Activated T-helper 1 cell treated with anti-CD3 and anti-CD28 coated beads, Interleukin-12 subunit alpha, Interleukin-12 subunit beta, Interleukin-2, Interleukin-4 antibody, amounts not matched to agents 30 ng/mL and 10 ng/mL and 1 ng/mL, durations not matched to agents 14 hours and 24 hours and 36 hours (primary cell): ENCODE measurements around the gene LEMD2. TPM values are rescaled to one million over a fixed set of nuclear protein-coding genes. Genes with fewer than 3 reads are reported as not detected.
A peak's percentile ranks its signal among the peaks of the same experiment; 100 is the strongest.

Experiments used
- DNase-seq: peaks from one replicate; pipeline ENCODE4 v3.0.0; 2021; ENCODE audit warnings: low spot score
- H3K27ac Mint-ChIP-seq: one replicate; pipeline ENCODE4 v1.8.0; 2021; ENCODE audit warnings: mild to moderate bottlenecking, mixed read lengths
- H3K27me3 Mint-ChIP-seq: one replicate; pipeline ENCODE4 v1.8.0; 2022; ENCODE audit warnings: mild to moderate bottlenecking, moderate library complexity, mixed read lengths; ENCODE audit not compliant: insufficient read depth
- H3K36me3 Mint-ChIP-seq: one replicate; pipeline ENCODE4 v1.8.0; 2021; ENCODE audit warnings: low read depth, mixed read lengths
- H3K4me1 Mint-ChIP-seq: one replicate; pipeline ENCODE4 v1.8.0; 2021; ENCODE audit warnings: low read depth, mixed read lengths
- H3K4me3 Mint-ChIP-seq: one replicate; pipeline ENCODE4 v1.8.0; 2021; ENCODE audit warnings: mild to moderate bottlenecking, moderate library complexity, mixed read lengths
- H3K9me3 Mint-ChIP-seq: one replicate; pipeline ENCODE4 v1.8.0; 2021; ENCODE audit warnings: mixed read lengths
- intact Hi-C: fragments of 100-400 bp; cut with micrococcal nuclease; formaldehyde crosslinking; loops from one replicate; pipeline ENCODE4 v1.15.1; 2024
- total RNA-seq: library from RNA; stranded (reverse); gene quantifications from 2 replicates; pipeline ENCODE4 v1.2.3, GENCODE V29; 2022

LEMD2 gene
- total RNA-seq, 1 donor from 2014 or later = 63.6 TPM

DNA sequence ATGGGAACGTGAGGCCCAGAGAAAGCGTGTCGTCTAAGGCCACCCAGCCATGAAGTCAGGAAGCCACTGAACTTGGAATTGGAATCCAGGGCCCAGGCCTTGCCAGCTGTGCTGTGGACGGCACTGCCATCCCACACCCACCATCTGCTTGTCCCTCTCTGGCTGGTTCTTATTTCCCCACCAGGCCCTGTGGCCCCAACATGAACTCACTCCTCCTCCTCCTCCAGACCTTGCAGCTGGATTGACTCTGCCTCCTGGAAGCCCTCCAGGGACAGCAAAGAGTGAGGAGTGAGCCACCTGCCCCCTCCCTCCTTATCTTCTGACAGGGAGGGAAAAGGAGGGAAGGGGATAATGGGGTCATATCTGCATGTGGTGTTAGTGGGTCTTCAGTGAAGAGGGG is 26.2 kb downstream of the LEMD2 start:
- Mint-ChIP-seq H3K36me3 (no peaks in the 10 kb centered on the region), H3K27ac (no peak overlapping the region), H3K9me3 (no peaks in the 10 kb centered on the region), H3K27me3 (peaks cover 7% of the 10 kb centered on the region), H3K4me3 (no peak overlapping the region), H3K4me1 (no peaks in the 10 kb centered on the region)
- intact Hi-C loops = loop anchor here (1.0 to 5.0 kb wide), 2 partner anchors 51 to 175 kb away; partner anchors contain the start of gene UQCC2
- DNase-seq = no peak

DNA sequence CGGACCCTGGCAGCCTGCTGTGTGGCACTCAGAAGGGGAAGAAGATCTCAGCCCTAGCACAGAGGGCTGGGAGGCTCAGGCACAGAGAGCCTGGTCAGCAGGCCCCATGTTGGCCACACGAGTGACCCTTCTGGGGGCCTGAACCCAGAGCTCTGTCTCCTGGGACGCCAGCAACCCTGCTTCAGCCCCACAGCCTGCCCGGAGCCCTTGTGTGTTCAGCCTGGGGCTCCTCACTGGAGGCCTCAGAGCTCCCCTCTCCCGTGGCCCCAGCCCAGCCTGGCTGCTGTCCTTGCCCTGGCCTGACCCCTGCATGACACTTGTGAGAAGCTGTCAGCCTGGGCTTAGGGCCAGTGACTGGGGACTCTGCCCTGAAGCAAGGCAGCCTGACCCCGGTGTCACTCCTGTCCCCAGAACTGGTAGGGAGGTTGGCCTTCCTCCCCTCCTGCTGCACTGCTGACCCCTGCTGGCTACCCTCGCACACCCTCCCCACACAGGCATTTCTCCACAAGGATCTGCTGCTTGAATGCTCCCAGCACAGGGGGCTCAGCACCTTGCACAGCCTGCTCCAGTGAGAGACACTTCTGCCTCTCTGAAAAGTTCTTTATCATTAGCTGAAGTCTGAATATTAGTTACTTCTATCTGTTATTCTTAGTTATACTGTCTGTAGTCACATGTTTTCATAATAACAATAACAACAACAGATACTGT is 26.9 kb downstream of the LEMD2 start:
- intact Hi-C loops = loop anchor here (1.0 to 5.0 kb wide), 2 partner anchors 51 to 175 kb away; partner anchors contain the start of gene UQCC2
- peak; percentile 31 for DNase-seq
- Mint-ChIP-seq H3K27me3 (peaks cover 2% of the 10 kb centered on the region), H3K4me3 (no peak overlapping the region), H3K9me3 (no peaks in the 10 kb centered on the region), H3K4me1 (no peaks in the 10 kb centered on the region), H3K27ac (no peak overlapping the region), H3K36me3 (no peaks in the 10 kb centered on the region)

DNA sequence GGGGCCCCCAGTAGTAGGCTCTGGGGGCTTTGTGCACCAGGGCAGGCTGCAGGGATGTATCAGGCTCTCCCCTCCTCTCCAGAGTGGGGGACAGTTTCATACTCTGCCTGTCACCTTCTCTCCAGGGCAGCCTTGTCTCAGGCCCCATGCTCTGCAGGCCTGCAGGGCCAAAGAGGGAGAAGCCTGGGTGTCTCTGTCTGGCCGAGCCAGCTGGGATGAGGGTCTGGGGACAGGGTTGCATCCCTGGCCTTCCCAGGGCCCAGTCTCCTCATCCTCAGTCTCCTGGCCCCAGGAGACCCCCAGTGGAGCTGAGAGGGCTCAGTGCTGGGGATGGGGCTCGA is 27.4 kb downstream of the LEMD2 start:
- Mint-ChIP-seq H3K9me3 (no peaks in the 10 kb centered on the region), H3K4me1 (no peaks in the 10 kb centered on the region), H3K36me3 (no peaks in the 10 kb centered on the region), H3K27me3 (peaks cover 2% of the 10 kb centered on the region), H3K27ac (no peak overlapping the region), H3K4me3 (no peak overlapping the region)
- intact Hi-C loops = loop anchor here (5.0 kb wide), 1 partner anchor 174 kb away; no protein-coding TSS in a partner anchor
- DNase-seq = no peak

GRCh38 chr6:33759887-33760629 is 28.9 kb downstream of the LEMD2 start:
- H3K27me3 Mint-ChIP-seq = peaks cover 1% of the 10 kb centered on the region
- DNase-seq = no peak
- no peaks in the 10 kb centered on the region for H3K4me1 Mint-ChIP-seq
- no peaks in the 10 kb centered on the region for H3K9me3 Mint-ChIP-seq
- intact Hi-C loops = loop anchor here (5.0 kb wide), 1 partner anchor 173 kb away; no protein-coding TSS in a partner anchor
- no peak overlapping the region for H3K4me3 Mint-ChIP-seq
- no peaks in the 10 kb centered on the region for H3K36me3 Mint-ChIP-seq
- H3K27ac Mint-ChIP-seq = no peak overlapping the region

- Mint-ChIP-seq H3K4me1 (no peaks in the 10 kb centered on the region), H3K9me3 (no peaks in the 10 kb centered on the region), H3K27ac (no peak overlapping the region), H3K4me3 (no peak overlapping the region), H3K36me3 (no peaks in the 10 kb centered on the region), H3K27me3 (peaks cover 1% of the 10 kb centered on the region)
- intact Hi-C loops = no loop called here
- DNase-seq = no peak
Measured at GRCh38 chr6:33758815-33759216, 30.1 kb downstream of the LEMD2 start.

DNA sequence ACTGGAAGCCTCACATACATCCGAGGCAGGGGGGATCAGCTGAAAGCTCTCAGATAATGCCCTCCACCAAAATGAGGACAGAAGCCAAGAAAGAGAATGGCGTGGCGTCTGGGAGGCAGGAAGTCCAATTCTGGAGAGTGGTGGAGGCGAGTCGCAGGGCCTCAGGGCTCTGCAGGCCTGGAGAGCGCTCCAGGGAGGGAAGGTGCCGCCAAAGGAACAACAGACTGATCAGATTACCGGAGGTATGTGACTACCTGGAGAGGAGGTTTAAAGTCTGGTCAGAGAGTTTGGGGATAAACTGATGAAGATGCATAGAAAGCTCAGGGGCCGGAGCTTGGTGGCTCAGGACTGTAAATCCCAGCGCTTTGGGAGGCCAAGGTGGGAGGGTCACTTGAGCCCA is 31.0 kb downstream of the LEMD2 start:
- no peaks in the 10 kb centered on the region for H3K4me1 Mint-ChIP-seq
- H3K4me3 Mint-ChIP-seq = no peak overlapping the region
- DNase-seq = no peak
- intact Hi-C loops = no loop called here
- no peak overlapping the region for H3K27ac Mint-ChIP-seq
- no peaks in the 10 kb centered on the region for H3K36me3 Mint-ChIP-seq
- peaks cover 1% of the 10 kb centered on the region for H3K27me3 Mint-ChIP-seq
- no peaks in the 10 kb centered on the region for H3K9me3 Mint-ChIP-seq

DNA sequence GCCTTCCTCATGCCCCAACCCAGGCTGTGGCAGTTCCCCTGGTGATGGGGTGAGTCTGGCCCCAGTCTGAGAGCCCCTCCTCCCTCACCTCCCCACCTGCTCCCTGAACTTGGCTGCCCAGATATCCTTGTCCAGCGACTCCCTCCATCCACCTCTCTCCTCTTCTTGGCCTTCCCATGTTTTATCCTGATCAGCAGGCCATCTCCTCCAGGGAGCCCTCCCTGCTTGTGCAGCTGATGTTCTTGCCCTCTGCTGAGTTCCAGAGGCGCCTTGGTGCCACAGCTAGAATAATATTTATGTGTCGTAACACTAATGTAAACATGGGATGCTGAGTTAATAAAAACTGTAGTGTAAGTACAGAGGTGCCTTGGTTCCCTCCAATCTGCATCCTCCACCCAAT is 31.8 kb downstream of the LEMD2 start:
- Mint-ChIP-seq H3K9me3 (no peaks in the 10 kb centered on the region), H3K27ac (no peak overlapping the region), H3K27me3 (peaks cover 1% of the 10 kb centered on the region), H3K4me1 (no peaks in the 10 kb centered on the region), H3K36me3 (no peaks in the 10 kb centered on the region), H3K4me3 (no peak overlapping the region)
- intact Hi-C loops = no loop called here
- no peak for DNase-seq

DNA sequence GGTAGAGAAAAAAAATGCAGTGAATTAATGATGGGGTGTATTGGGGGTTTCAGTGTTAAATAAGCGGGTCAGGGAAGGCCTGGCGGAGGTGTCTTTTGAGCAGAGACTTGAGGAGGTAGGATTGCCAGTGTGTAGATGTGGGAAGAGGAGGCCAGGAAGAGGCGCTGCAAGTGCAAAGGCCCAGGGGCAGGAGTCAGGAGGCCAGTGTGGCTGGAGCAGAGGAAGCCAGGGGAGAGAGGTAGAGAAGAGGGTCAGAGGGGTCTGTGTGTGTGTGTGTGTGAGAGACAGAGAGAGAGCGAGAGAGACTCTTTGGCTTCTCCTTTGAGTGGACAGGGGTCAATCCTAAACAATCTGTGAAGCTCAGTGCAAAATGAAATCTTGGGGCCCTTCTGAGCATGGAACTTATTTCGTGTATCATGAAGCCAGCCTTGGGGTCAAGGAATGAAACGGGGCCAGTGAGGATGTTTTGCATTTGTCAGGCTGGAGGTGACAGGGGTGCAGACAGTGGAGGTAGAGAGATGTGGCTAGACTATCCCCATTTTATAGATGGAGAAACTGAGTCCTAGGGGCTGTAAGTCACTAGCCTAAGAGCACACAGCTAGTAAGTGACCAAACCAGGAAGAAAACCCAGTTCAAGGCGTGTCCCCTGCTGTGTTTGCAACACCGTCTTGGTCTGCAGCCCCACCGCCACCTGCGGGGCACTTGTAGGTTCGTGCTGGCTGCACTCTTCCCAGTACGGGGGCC is 32.5 kb downstream of the LEMD2 start:
- H3K36me3 Mint-ChIP-seq = no peaks in the 10 kb centered on the region
- no peak for DNase-seq
- no peak overlapping the region for H3K4me3 Mint-ChIP-seq
- peaks cover 1% of the 10 kb centered on the region for H3K27me3 Mint-ChIP-seq
- H3K4me1 Mint-ChIP-seq = no peaks in the 10 kb centered on the region
- H3K27ac Mint-ChIP-seq = no peak overlapping the region
- intact Hi-C loops = no loop called here
- no peaks in the 10 kb centered on the region for H3K9me3 Mint-ChIP-seq

- Mint-ChIP-seq H3K4me1 (no peaks in the 10 kb centered on the region), H3K9me3 (no peaks in the 10 kb centered on the region), H3K4me3 (no peak overlapping the region), H3K27ac (no peak overlapping the region), H3K36me3 (no peaks in the 10 kb centered on the region), H3K27me3 (peaks cover 1% of the 10 kb centered on the region)
- intact Hi-C loops = no loop called here
- no peak for DNase-seq
Measured at GRCh38 chr6:33755070-33755869, 33.7 kb downstream of the LEMD2 start.

DNA sequence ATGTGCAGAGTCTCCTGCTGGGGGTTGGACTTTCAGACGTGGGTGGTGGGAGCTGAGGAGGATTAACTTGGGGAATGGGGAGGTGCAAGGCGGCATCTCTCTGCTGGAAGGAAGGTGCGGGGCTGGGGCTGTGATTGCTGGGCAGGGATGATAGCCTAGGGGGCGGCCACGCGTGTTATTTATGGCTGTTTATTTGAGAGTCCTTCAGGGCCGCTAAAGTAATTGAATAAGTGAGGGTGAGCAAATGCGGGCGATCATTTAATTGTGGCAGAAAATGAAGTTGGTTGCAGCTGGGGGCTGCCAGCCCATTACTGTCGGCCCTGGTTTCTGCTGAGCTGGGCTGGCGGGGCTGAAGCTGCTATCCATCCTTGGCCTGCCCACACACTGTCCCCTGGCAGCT is 34.7 kb downstream of the LEMD2 start:
- H3K4me3 Mint-ChIP-seq = no peak overlapping the region
- peaks cover 1% of the 10 kb centered on the region for H3K27me3 Mint-ChIP-seq
- no peaks in the 10 kb centered on the region for H3K4me1 Mint-ChIP-seq
- no peaks in the 10 kb centered on the region for H3K9me3 Mint-ChIP-seq
- intact Hi-C loops = no loop called here
- H3K36me3 Mint-ChIP-seq = no peaks in the 10 kb centered on the region
- no peak overlapping the region for H3K27ac Mint-ChIP-seq
- DNase-seq = no peak

DNA sequence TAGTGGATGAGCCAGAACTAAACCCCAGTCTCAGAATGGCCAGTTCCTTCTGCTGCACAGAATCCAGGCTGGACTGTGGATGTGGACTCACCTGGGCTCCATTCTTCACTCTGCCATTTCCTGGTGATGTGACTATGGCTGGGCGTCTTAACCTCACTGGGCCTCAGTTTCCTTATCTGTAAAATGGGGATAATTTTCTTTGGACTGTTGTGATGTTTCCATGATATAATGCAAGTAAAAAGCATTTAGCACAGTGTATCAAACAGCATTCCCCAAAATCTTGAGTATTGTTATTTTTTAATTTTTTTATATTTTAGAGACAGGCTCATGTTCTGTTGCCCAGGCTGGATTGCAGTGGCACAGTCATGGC is 36.3 kb downstream of the LEMD2 start:
- Mint-ChIP-seq H3K9me3 (no peaks in the 10 kb centered on the region), H3K27me3 (peaks cover 7% of the 10 kb centered on the region), H3K27ac (no peak overlapping the region), H3K36me3 (no peaks in the 10 kb centered on the region), H3K4me1 (no peaks in the 10 kb centered on the region), H3K4me3 (no peak overlapping the region)
- DNase-seq = no peak
- intact Hi-C loops = no loop called here

DNA sequence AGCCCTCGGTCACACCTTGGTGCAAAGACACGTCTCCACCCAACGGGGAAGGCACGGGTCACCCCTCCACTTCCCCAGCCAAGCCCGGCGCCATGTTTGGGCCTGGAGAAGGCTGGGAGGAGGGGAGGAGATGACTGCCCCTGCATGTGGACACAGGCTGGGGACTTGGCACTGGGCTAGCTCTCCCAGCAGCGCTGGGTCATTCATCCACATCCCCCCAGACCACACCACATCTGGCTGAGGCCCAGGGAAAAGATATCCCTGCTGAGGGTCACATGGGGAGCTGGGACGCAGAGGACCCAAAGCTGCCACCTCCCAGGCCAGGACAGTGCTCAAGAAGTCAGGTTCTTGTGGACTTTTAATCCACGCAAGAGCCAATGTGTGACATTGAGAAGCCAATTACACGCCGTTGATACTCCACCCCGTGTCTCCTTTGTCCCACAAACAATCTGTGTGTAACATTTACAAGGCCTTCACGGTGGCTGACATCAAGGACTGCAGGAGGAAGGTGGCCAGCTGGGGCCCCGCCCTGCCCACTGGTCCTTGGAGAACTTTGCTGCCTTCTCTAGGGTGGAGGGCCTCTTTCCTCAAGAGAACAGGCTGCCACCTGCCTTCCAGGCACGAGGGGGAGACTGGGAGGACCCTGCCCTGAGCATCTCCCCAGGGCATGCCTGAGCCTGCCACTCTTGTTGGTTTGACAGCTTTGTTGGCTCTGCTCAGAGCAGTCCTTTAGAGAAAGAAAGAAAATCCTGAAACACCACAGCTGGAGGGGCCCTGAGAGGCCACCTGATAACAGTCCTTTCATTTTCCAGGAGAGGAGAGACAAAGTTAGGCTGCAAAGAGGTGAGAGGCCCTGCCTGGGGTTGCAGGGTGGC is 36.9 kb downstream of the LEMD2 start:
- no peaks in the 10 kb centered on the region for H3K4me1 Mint-ChIP-seq
- H3K27ac Mint-ChIP-seq = no peak overlapping the region
- H3K36me3 Mint-ChIP-seq = no peaks in the 10 kb centered on the region
- intact Hi-C loops = no loop called here
- H3K4me3 Mint-ChIP-seq = no peak overlapping the region
- no peaks in the 10 kb centered on the region for H3K9me3 Mint-ChIP-seq
- DNase-seq = no peak
- peaks cover 11% of the 10 kb centered on the region for H3K27me3 Mint-ChIP-seq
